GM13977 (cell line): ENCODE measurements around the gene DAD1.
"Not testable (repeated sequence)": the region's sequence is repeated elsewhere in the genome, so short reads cannot be mapped to it uniquely, and the experiment has no call there.

Experiments used
- DNase-seq: peaks from one replicate; pipeline ENCODE4 v3.0.0; 2012; ENCODE audit warnings: low spot score
- in situ Hi-C: fragments of 300-500 bp; cut with MboI; formaldehyde crosslinking; loops from one replicate; pipeline ENCODE4 v1.12.0; 2022; ENCODE audit warnings: low sequenced_read_pairs, low pct_unique_long_range_greater_than_20kb, mixed read lengths, inconsistent platforms; ENCODE audit not compliant: unreplicated experiment
- TF ChIP-seq, protein P1 (sequence below): IDR thresholded peaks from 2 replicates; pipeline ENCODE4 v1.5.1; 2012; ENCODE audit warnings: mild to moderate bottlenecking, control low read depth; ENCODE audit not compliant: insufficient read depth; ENCODE audit errors: extremely low read depth, missing control alignments

The DAD1 gene

DNA sequence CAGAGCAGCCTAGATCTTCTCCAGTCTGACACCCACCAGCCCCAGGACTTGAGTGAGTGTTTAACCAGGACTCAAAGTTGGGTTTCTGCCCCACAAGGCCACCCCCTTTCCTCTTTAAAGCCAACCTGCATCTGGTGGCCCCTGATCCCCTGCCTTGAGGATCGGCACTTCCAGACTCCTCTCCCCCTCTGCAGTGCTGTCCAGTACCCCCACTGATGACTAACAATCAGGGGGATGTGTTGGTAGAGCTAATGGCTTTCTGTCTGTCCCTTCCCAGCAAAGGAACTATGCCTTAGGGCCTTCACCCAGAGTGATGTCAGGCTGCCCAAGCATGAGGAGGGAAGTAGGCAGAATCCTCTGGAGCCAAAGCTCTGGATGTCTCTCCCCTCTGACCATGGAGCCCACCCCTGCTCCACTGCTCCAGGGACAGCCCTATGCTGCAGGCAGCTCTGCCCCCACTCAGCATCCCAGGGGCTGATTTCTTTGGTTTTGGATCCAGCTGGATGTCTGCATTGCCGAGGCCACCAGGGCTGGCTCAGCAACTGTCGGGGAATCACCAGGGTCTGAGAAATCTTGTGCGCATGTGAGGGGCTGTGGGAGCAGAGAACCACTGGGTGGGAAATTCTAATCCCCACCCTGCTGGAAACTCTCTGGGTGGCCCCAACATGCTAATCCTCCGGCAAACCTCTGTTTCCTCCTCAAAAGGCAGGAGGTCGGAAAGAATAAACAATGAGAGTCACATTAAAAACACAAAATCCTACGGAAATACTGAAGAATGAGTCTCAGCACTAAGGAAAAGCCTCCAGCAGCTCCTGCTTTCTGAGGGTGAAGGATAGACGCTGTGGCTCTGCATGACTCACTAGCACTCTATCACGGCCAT, 42.9 kb downstream of the DAD1 start:
- in situ Hi-C loops: no loop called here
- TF ChIP-seq, protein P1, sequence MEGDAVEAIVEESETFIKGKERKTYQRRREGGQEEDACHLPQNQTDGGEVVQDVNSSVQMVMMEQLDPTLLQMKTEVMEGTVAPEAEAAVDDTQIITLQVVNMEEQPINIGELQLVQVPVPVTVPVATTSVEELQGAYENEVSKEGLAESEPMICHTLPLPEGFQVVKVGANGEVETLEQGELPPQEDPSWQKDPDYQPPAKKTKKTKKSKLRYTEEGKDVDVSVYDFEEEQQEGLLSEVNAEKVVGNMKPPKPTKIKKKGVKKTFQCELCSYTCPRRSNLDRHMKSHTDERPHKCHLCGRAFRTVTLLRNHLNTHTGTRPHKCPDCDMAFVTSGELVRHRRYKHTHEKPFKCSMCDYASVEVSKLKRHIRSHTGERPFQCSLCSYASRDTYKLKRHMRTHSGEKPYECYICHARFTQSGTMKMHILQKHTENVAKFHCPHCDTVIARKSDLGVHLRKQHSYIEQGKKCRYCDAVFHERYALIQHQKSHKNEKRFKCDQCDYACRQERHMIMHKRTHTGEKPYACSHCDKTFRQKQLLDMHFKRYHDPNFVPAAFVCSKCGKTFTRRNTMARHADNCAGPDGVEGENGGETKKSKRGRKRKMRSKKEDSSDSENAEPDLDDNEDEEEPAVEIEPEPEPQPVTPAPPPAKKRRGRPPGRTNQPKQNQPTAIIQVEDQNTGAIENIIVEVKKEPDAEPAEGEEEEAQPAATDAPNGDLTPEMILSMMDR: no peak
- DNase-seq: no peak

DNA sequence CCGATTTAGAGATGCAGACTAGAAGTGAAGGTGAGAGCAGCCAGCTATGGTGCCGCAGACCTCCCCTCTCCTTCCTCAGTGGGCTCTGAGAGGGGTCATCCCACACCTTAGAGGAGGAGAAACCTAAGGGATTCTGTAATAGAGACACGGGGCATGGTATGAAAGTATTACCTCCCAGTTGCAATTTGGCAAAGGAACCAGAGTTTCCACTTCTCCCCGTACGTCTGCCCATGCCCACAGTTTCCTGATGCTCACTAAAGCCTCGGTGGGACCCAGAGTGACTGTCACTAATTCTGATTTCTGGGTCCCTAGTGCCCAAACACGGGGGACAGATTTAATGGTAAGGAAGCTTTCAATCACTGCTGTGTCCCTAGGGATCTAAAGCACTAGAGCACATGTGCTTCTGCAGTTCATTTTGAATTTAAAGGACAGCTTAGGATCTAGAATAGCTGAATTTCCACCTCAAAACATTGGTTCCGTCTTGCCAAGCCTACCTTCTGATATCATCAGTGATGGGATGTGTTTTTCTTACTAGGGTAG, 44.1 kb downstream of the DAD1 start:
- TF ChIP-seq, protein P1: no peak
- in situ Hi-C loops: no loop called here
- DNase-seq: no peak

DNA sequence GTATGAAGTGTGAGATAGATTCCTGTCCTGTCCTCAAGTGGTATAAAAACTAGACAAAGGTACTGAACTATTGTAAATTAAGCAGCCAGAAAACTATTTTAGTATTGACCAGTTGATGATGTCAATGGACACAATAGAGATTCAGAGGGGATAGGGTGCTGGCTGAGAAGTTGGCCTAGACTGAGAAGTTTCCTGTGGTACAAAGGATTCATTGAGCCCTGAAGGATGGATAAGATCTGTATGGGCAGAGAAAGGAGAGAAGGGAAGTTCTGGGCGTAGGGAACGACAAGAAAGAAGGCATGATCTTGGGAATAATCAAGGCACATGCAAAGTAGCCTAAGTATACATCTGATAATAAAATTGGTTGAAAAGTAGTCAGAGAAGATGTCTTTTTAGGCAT, 44.6 kb downstream of the DAD1 start:
- TF ChIP-seq, protein P1: no peak
- in situ Hi-C loops: no loop called here
- no peak for DNase-seq

DNA sequence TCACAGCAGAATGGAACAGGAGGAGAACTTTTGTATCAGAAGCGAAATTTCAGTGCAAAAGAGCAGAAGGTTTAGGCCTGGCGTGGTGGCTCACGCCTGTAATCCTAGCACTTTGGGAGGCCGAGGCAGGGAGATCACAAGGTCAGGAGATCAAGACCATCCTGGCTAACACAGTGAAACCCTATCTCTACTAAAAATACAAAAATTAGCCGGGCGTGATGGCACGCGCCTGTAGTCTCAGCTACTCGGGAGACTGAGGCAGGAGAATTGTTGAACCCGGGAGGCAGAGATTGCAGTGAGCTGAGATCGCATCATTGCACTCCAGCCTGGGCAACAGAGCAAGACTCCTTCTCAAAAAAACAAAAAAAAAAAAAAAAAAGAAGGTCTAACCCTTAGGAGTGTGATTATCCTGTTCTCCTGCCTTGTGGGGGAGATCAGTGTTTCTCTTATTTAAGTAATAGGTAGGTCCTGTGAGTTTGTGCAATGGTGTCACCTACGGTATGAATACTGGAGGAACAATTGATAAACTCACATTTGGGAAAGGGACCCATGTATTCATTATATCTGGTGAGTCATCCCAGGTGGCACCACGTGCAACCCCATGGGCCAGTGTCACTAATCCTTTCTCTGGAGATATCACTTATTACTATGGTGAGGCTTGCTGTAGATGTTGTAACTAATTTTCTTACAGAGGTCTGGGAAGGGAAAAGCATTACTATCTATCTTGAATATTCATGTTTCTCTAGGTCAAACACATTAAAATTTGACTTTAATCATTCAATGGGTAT, 45.3 kb downstream of the DAD1 start:
- DNase-seq, in situ Hi-C loops: not testable (repeated sequence)

DNA sequence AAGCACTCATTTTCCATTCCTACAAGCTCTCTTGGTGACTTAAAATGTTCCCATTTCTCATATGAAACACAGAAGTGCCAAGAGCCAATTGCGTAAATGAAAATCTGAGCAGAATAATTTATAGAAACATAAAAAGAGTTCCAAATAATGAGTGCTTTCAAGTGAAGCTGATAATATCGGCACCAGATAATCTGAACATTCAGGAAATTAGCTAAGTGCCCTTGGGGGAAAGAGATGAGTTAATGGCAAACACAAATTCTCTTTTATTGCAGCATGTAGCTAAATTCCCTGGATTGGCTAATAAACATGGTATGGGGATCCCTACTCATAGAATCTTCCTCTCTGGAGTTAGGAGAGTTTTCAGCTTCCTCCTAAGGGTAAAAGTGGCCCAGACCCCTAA, 46.7 kb downstream of the DAD1 start:
- TF ChIP-seq, protein P1: no peak
- DNase-seq: no peak
- in situ Hi-C loops: no loop called here

DNA sequence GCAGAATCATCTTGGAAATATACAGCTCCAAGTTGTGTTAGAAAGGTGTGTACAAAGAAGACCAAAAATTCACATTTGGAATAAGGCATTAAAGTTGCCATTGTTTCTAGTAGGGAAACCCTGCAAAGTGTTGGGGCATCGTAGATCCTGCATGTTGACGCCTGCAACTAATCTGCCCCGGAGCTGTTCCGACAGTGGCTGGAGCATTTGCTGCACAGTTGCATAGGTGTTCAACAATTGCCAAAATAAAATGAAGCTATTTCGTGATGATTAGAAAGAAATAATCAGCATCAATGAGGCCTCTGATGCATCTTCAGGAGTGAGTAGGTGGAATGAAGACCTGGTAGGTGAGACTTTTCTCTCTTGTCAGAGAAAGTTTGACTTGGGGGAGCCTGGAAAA, 47.3 kb downstream of the DAD1 start:
- DNase-seq: no peak
- in situ Hi-C loops: no loop called here
- TF ChIP-seq, protein P1: no peak
